GM12878 (cell line): Measurements from ENCODE around the gene CCR7. TPM values are rescaled to one million over a fixed set of nuclear protein-coding genes. Genes with fewer than 3 reads are reported as not detected.
A peak's percentile ranks its signal among the peaks of the same experiment; 100 is the strongest.

Experiments used
- BACH1 ChIP-seq: fragments of 450-650 bp; IDR thresholded peaks from 2 replicates; pipeline ENCODE4 v1.6.1; 2017; ENCODE audit warnings: mild to moderate bottlenecking, borderline replicate concordance
- CREM ChIP-seq: IDR thresholded peaks from 2 replicates; pipeline ENCODE4 v1.6.1; 2014; ENCODE audit warnings: antibody characterized with exemption, low read depth
- CTCF ChIP-seq, 3 experiments: IDR thresholded peaks in 2 of 3; conservative IDR thresholded peaks in 1 of 3; 2 replicates each; pipeline ENCODE4 v1.5.1; 2011; ENCODE audit warnings: low read depth in 3 of 3, low read length in 3 of 3, mild to moderate bottlenecking in 3 of 3, control low read depth in 2 of 3, moderate library complexity in 2 of 3, inconsistent platforms in 1 of 3, mixed read lengths in 1 of 3; ENCODE audit not compliant: control insufficient read depth in 2 of 3, insufficient read depth in 1 of 3; ENCODE audit errors: extremely low read depth in 1 of 3
- IKZF1 ChIP-seq: fragments of 450-650 bp; conservative IDR thresholded peaks from 2 replicates; pipeline ENCODE4 v1.6.1; 2017; ENCODE audit warnings: antibody characterized with exemption, mild to moderate bottlenecking
- MEF2A ChIP-seq: IDR thresholded peaks from 2 replicates; pipeline ENCODE4 v1.6.1; 2011; ENCODE audit warnings: low read depth, mild to moderate bottlenecking, low read length, moderate library complexity; ENCODE audit not compliant: insufficient read depth
- PAX5 ChIP-seq: IDR thresholded peaks from 2 replicates; pipeline ENCODE4 v1.6.1; 2011; ENCODE audit warnings: low read depth, low read length, borderline replicate concordance
- RB1 ChIP-seq: fragments of 450-650 bp; formaldehyde crosslinking; IDR thresholded peaks from 2 replicates; pipeline ENCODE4 v1.6.1; 2017; ENCODE audit warnings: mild to moderate bottlenecking, borderline replicate concordance
- RELB ChIP-seq: fragments of 450-650 bp; IDR thresholded peaks from 2 replicates; pipeline ENCODE4 v1.6.1; 2017; ENCODE audit warnings: low read depth, mild to moderate bottlenecking, moderate library complexity
- YBX1 ChIP-seq: fragments of 450-650 bp; IDR thresholded peaks from 2 replicates; pipeline ENCODE4 v1.6.1; 2016; ENCODE audit warnings: antibody characterized with exemption
- ZBTB40 ChIP-seq: fragments of 450-650 bp; IDR thresholded peaks from 2 replicates; pipeline ENCODE4 v1.6.1; 2016; ENCODE audit warnings: mild to moderate bottlenecking, moderate library complexity, borderline replicate concordance
- ZNF592 ChIP-seq: fragments of 450-650 bp; IDR thresholded peaks from 2 replicates; pipeline ENCODE4 v1.6.1; 2017; ENCODE audit warnings: mild to moderate bottlenecking, moderate library complexity
- ZNF687 ChIP-seq: fragments of 450-650 bp; IDR thresholded peaks from 2 replicates; pipeline ENCODE4 v1.6.1; 2017; ENCODE audit warnings: mild to moderate bottlenecking, moderate library complexity
- polyA plus RNA-seq, 11 experiments: library from polyadenylated mRNA; depleted of rRNA in 4 of 11; unstranded in 6 of 11; stranded (reverse) in 5 of 11; fragments of >200 nt; fragmentation: Nextera tagmentation in 4 of 11; fragmentation: Illumina TruSeq in 1 of 11; extraction: Ambion mirVana in 4 of 11; extraction: Trizol in 1 of 11; gene quantifications; 1 replicate in 1 of 11; 2 replicates in 10 of 11; pipeline versions ENCODE4 v1.2.1 to v1.2.3, GENCODE V29; 2011 to 2016; ENCODE audit warnings: inconsistent platforms in 2 of 11, missing spikeins in 2 of 11, low read depth in 1 of 11
- total RNA-seq, 4 experiments: library from RNA; depleted of rRNA in 3 of 4; stranded (reverse); fragments of >200 nt in 3 of 4; fragmentation: Illumina TruSeq in 1 of 4; extraction: Trizol in 1 of 4; gene quantifications; 2 replicates each; pipeline versions ENCODE4 v1.2.1 to v1.2.3, GENCODE V29; 2013 to 2021

Gene CCR7
- total and polyA plus RNA-seq, 10 of the 15 experiments (the other 5 are each of a cell fraction or from before 2014, with no cell fraction given): 131 to 1,171 (median 260) TPM

- TF ChIP-seq CTCF (IDR thresholded peaks at IDR 0.05 in 2 of 3, conservative IDR thresholded peaks at IDR 0.05 in 1 of 3; ENCODE audit: control insufficient read depth in 2 of 3, extremely low read depth in 1 of 3, insufficient read depth in 1 of 3, low read depth in 3 of 3, low read length in 3 of 3) (peak; percentile 91 to 97 (median 94)), IKZF1 (peak; percentile 91), ZNF687 (peak; percentile 74; the same call in 1 of the 2 replicates), BACH1 (peak; percentile 66), ZNF592 (peak; percentile 70; the same call in 1 of the 2 replicates), CREM (peak; percentile 32; the same call in 1 of the 2 replicates), PAX5 (0 out of 2 replicates have a peak, but pooled peaks have one; percentile 3), YBX1 (no peak), ZBTB40 (peak; percentile 26; the same call in 1 of the 2 replicates), RB1 (0 out of 2 replicates have a peak, but pooled peaks have one; percentile 16), RELB (peak; percentile 29), MEF2A (0 out of 2 replicates have a peak, but pooled peaks have one; percentile 32)
Measured at GRCh38 chr17:40559954-40560591, 5.2 kb downstream of the CCR7 start (continued).
